K562 (cell line): ENCODE data around the gene CCNL2. TPM values are rescaled to one million over a fixed set of nuclear protein-coding genes. Genes with fewer than 3 reads are reported as not detected.

Experiments used
- E2F6 ChIP-seq, 2 experiments: IDR thresholded peaks; 2 replicates each; pipeline ENCODE4 v1.6.1; 2011; ENCODE audit warnings: borderline replicate concordance in 1 of 2, control low read depth in 1 of 2, low read depth in 1 of 2, low read length in 1 of 2, mild to moderate bottlenecking in 1 of 2, mixed read lengths in 1 of 2, moderate library complexity in 1 of 2; ENCODE audit not compliant: insufficient read depth in 1 of 2, insufficient read length in 1 of 2, poor library complexity in 1 of 2, severe bottlenecking in 1 of 2; ENCODE audit errors: extremely low read depth in 1 of 2
- HDAC2 ChIP-seq: fragments of 450-650 bp; IDR thresholded peaks from 2 replicates; pipeline ENCODE4 v1.6.1; 2016; ENCODE audit warnings: mild to moderate bottlenecking
- HES1 ChIP-seq: fragments of 450-650 bp; IDR thresholded peaks from 2 replicates; pipeline ENCODE4 v1.6.1; 2016; ENCODE audit warnings: low read depth, mild to moderate bottlenecking, moderate library complexity
- ILF3 ChIP-seq: fragments of 450-650 bp; IDR thresholded peaks from 2 replicates; pipeline ENCODE4 v1.6.1; 2018; ENCODE audit warnings: antibody characterized with exemption, mild to moderate bottlenecking, moderate library complexity, borderline replicate concordance
- MTA1 ChIP-seq: fragments of 450-650 bp; IDR thresholded peaks from 2 replicates; pipeline ENCODE4 v1.6.1; 2017; ENCODE audit warnings: borderline replicate concordance
- MYNN ChIP-seq, 2 experiments: sonication (generic); formaldehyde crosslinking in 1 of 2; IDR thresholded peaks; 2 replicates each; pipeline versions ENCODE4 v1.5.0 to v1.6.1; 2016 to 2020; ENCODE audit warnings: antibody characterized with exemption in 1 of 2, missing genetic modification reagents in 1 of 2
- POLR2A ChIP-seq: fragments of 450-650 bp; conservative IDR thresholded peaks from 2 replicates; pipeline ENCODE4 v1.6.1; 2016
- RFX5 ChIP-seq: IDR thresholded peaks from 2 replicates; pipeline ENCODE4 v1.6.1; 2011; ENCODE audit warnings: low read depth, mild to moderate bottlenecking, improper control_type of control experiment, low read length
- TBL1XR1 ChIP-seq, 2 experiments: IDR thresholded peaks; 2 replicates each; pipeline ENCODE4 v1.6.1; 2012; ENCODE audit warnings: improper control_type of control experiment in 2 of 2, low read length in 2 of 2, mild to moderate bottlenecking in 1 of 2
- THAP7 ChIP-seq: fragments of 250-450 bp; sonication (Bioruptor Pico); IDR thresholded peaks from 2 replicates; pipeline ENCODE4 v1.5.0; 2021
- ZBTB40 ChIP-seq, 2 experiments: fragments of 450-650 bp in 1 of 2; sonication (generic) in 1 of 2; formaldehyde crosslinking in 1 of 2; IDR thresholded peaks; 2 replicates each; pipeline versions ENCODE4 v1.7.1 to v1.9.0; 2016 to 2022; ENCODE audit warnings: inconsistent platforms in 1 of 2, mild to moderate bottlenecking in 1 of 2, missing genetic modification reagents in 1 of 2
- ZBTB7A ChIP-seq: IDR thresholded peaks from 2 replicates; pipeline ENCODE4 v1.6.1; 2011; ENCODE audit warnings: low read depth, mild to moderate bottlenecking, low read length, moderate library complexity, borderline replicate concordance; ENCODE audit not compliant: control insufficient read depth
- ZNF124 ChIP-seq: sonication (generic); formaldehyde crosslinking; IDR thresholded peaks from 2 replicates; pipeline ENCODE4 v1.8.1; 2022; ENCODE audit warnings: missing genetic modification reagents
- ZNF384 ChIP-seq: IDR thresholded peaks from 2 replicates; pipeline ENCODE4 v1.6.1; 2012; ENCODE audit warnings: low read depth, low read length, improper control_type of control experiment
- polyA plus RNA-seq, 8 experiments: library from polyadenylated mRNA; depleted of rRNA in 4 of 8; stranded (reverse) in 5 of 8; unstranded in 3 of 8; fragments of >200 nt; fragmentation: Nextera tagmentation in 2 of 8; fragmentation: Illumina TruSeq in 1 of 8; extraction: Ambion mirVana in 2 of 8; extraction: Trizol in 1 of 8; gene quantifications; 2 replicates each; pipeline versions ENCODE4 v1.2.1 to v1.2.3, GENCODE V29; 2011 to 2014; ENCODE audit warnings: inconsistent platforms in 1 of 8, missing spikeins in 1 of 8
- total RNA-seq, 7 experiments: library from RNA; depleted of rRNA in 6 of 7; stranded (reverse); fragments of >200 nt in 6 of 7; fragmentation: Illumina TruSeq in 2 of 7; extraction: Trizol in 2 of 7; gene quantifications; 2 replicates each; pipeline versions ENCODE4 v1.2.1 to v1.2.3, GENCODE V29; 2011 to 2021; ENCODE audit warnings: low replicate concordance in 1 of 7

The CCNL2 gene
- total and polyA plus RNA-seq, 9 of the 15 experiments (the other 6 are each of a cell fraction or from before 2014, with no cell fraction given): 2.8 to 287 (median 94.5) TPM

- TF ChIP-seq ZNF384: peak; percentile 32
- TF ChIP-seq THAP7 (CRISPR knock-in tag): peak; percentile 72; the same call in 1 of the 2 replicates
- peak; percentile 15 to 98; a peak in 2 of 4 replicates for TF ChIP-seq TBL1XR1 (IDR thresholded peaks at IDR 0.05; ENCODE audit: low read length in 2 of 2)
- peak; percentile 100 for TF ChIP-seq ZBTB40 (IDR thresholded peaks at IDR 0.05)
- TF ChIP-seq ZBTB40 (CRISPR knock-in tag; IDR thresholded peaks at IDR 0.05): 0 out of 2 replicates have a peak, but pooled peaks have one; percentile 13
- no peak for TF ChIP-seq ZNF124 (CRISPR knock-in tag)
- peak; percentile 68; the same call in 1 of the 2 replicates for TF ChIP-seq ILF3
- TF ChIP-seq E2F6 (IDR thresholded peaks at IDR 0.05; ENCODE audit: borderline replicate concordance in 1 of 2, extremely low read depth in 1 of 2, insufficient read depth in 1 of 2, insufficient read length in 1 of 2, low read depth in 1 of 2, low read length in 1 of 2, poor library complexity in 1 of 2, severe bottlenecking in 1 of 2): peak in 1 of 2 experiments; percentile 46
- peak; percentile 98 for TF ChIP-seq POLR2A
- no peak for TF ChIP-seq MYNN (IDR thresholded peaks at IDR 0.05)
- TF ChIP-seq MYNN (CRISPR knock-in tag; IDR thresholded peaks at IDR 0.05): no peak
- TF ChIP-seq MTA1: no peak
- TF ChIP-seq RFX5: 0 out of 2 replicates have a peak, but pooled peaks have one; percentile 37
- 0 out of 2 replicates have a peak, but pooled peaks have one; percentile 15 for TF ChIP-seq HDAC2
- no peak for TF ChIP-seq HES1
- TF ChIP-seq ZBTB7A: peak; percentile 58; the same call in 1 of the 2 replicates
Observed at GRCh38 chr1:1406821-1407635, 7.9 kb upstream of the CCNL2 start, which contains the start of gene MRPL20 (continued).
